Stimulated activated naive B cell treated with anti-CD40 and anti-IgM and Interleukin-4, amounts not matched to agents 10 μg/mL and 1 μg/mL and 100 μg/mL, for 72 hours (primary cell): ENCODE results near the gene PCDH9.

Source experiments
- ATAC-seq, 2 donors: fragments of 150-1000 bp; cut with Tn5 transposase; replicated peaks; 2 replicates each; pipeline ENCODE4 v1.10.0; 2021; ENCODE audit warnings: moderate library complexity in 1 of 2
- DNase-seq: peaks from one replicate; pipeline ENCODE4 v3.0.0; 2021
- H3K27ac Mint-ChIP-seq: one replicate; pipeline ENCODE4 v1.8.0; 2022; ENCODE audit warnings: mild to moderate bottlenecking, mixed read lengths
- H3K27me3 Mint-ChIP-seq, 2 donors: one replicate each; pipeline ENCODE4 v1.8.0; 2022; ENCODE audit warnings: mixed read lengths in 2 of 2
- H3K36me3 Mint-ChIP-seq, 2 donors: one replicate each; pipeline ENCODE4 v1.8.0; 2022; ENCODE audit warnings: mixed read lengths in 2 of 2, mild to moderate bottlenecking in 1 of 2
- H3K4me1 Mint-ChIP-seq, 2 donors: one replicate each; pipeline ENCODE4 v1.8.0; 2022; ENCODE audit warnings: mixed read lengths in 2 of 2, mild to moderate bottlenecking in 1 of 2
- H3K4me3 Mint-ChIP-seq, 2 donors: one replicate each; pipeline ENCODE4 v1.8.0; 2022; ENCODE audit warnings: mild to moderate bottlenecking in 2 of 2, mixed read lengths in 2 of 2, moderate library complexity in 1 of 2
- H3K9me3 Mint-ChIP-seq, 2 donors: one replicate each; pipeline ENCODE4 v1.8.0; 2022; ENCODE audit warnings: mixed read lengths in 2 of 2, mild to moderate bottlenecking in 1 of 2

Gene PCDH9

GRCh38 chr13:66362485-66362884 lies 867.7 kb downstream of the PCDH9 start:
- Mint-ChIP-seq H3K4me3 (no peak overlapping the region), H3K36me3 (no peaks in the 10 kb centered on the region), H3K27me3 (no peaks in the 10 kb centered on the region), H3K9me3 (no peaks in the 10 kb centered on the region), H3K4me1 (peaks cover 0 to 1% of the 10 kb centered on the region in 2 donors), H3K27ac (no peak overlapping the region)
- DNase-seq = no peak
- no peak for ATAC-seq

DNA sequence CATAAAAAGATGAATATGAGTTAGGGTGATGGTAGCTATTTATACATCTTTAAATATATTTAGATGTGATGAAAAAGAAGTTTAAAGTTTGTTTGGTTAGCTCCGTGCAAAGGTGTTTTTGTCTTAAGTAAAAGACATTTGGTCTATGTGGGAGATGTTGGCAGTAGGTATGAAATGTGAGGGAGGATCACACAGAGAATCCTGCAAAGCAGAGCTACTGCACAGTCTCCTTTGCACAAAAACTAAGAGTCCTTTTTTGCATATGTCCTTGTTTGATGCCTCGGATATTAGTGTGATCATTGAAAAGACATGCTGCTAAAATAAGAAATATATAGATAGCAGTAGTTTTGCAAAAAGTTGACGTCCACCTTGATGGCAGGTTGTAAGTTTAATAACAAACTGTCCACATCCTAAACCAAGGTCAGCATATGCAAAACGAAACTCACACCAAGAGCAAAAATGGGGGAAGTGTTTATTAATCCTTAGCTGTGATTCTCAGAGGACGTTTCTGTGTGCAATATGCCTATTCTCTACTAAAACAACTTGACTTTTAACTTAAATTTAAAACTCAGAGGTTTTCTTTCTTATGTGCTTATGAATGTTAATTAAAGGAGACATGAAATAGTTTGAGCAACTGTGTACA lies 870.1 kb downstream of the PCDH9 start:
- H3K9me3 Mint-ChIP-seq = no peaks in the 10 kb centered on the region
- no peaks in the 10 kb centered on the region for H3K36me3 Mint-ChIP-seq
- H3K27me3 Mint-ChIP-seq = no peaks in the 10 kb centered on the region
- no peak overlapping the region for H3K4me3 Mint-ChIP-seq
- DNase-seq (no peak), ATAC-seq (no peak)
- peaks cover 0 to 1% of the 10 kb centered on the region in 2 donors for H3K4me1 Mint-ChIP-seq
- no peak overlapping the region for H3K27ac Mint-ChIP-seq

DNA sequence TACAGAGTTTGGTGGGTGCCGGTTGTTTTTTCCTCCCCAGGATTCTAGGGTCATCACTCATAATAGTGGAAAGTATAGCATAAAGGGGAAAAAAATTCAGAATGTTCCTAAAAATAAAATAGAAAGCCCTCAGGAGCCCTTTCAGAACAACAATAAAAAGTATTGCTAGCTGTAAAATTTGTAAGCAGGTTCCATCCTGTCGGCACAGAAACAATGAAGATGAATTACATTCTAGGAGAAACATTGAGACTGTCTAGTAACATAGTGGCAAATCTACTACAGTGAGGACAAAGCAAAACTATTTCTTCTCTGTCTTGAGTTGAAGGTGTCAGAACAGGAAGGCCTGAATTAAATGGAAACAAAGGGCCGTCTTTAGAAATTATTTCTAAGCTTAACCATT lies 870.7 kb downstream of the PCDH9 start:
- no peaks in the 10 kb centered on the region for H3K27me3 Mint-ChIP-seq
- no peak overlapping the region for H3K27ac Mint-ChIP-seq
- no peaks in the 10 kb centered on the region for H3K9me3 Mint-ChIP-seq
- peaks cover 0 to 1% of the 10 kb centered on the region in 2 donors for H3K4me1 Mint-ChIP-seq
- no peaks in the 10 kb centered on the region for H3K36me3 Mint-ChIP-seq
- ATAC-seq (no peak), DNase-seq (no peak)
- no peak overlapping the region for H3K4me3 Mint-ChIP-seq

GRCh38 chr13:66358564-66358963 lies 871.6 kb downstream of the PCDH9 start:
- Mint-ChIP-seq H3K27ac (no peak overlapping the region), H3K27me3 (no peaks in the 10 kb centered on the region), H3K9me3 (no peaks in the 10 kb centered on the region), H3K36me3 (no peaks in the 10 kb centered on the region), H3K4me3 (no peak overlapping the region), H3K4me1 (peaks cover 0 to 1% of the 10 kb centered on the region in 2 donors)
- ATAC-seq (no peak), DNase-seq (no peak)

- Mint-ChIP-seq H3K4me3 (no peak overlapping the region), H3K27ac (no peak overlapping the region), H3K27me3 (no peaks in the 10 kb centered on the region), H3K4me1 (peaks cover 0 to under 1% of the 10 kb centered on the region in 2 donors), H3K9me3 (no peaks in the 10 kb centered on the region), H3K36me3 (no peaks in the 10 kb centered on the region)
- DNase-seq (no peak), ATAC-seq (no peak)
Measured at GRCh38 chr13:66357463-66357862, 872.7 kb downstream of the PCDH9 start.

DNA sequence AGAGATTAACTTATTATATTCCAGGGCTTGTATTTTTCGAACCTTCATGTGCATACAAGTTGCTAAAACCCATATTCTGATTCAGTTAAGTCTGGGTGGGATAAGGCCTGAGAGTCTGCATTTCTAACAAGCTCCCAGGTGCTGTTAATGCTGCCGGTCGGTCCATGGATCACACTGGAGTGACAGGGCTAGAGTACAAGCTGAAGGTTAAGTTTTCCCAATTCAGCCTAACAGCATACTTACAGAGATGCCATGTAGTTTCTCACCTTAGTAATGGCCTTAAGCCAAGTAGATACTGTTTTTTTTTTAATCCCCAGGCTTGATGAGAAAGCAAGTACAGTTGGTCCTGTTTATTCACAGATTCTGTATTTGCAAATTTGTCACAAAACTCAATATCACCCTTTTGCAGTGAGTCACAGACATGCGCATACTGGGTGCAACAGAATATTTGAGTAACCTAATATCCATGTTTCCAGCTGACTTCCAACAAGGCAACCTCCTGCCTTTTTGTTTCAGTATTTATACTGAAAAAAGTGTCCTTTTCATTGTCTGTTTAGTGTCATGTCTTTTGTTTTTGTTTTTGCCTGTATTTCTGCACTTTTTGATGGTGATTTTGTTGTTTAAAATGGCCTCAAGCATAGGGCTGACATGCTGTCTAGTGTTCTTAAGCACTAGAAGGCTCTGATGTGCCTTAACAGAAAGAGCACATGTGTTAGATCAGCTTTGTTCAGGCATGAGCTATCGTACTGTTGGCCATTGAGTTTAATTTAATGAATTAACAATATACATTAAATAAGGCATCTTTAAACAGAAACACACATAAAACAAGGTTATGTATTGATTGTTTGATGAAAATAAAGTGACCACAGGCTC lies 875.0 kb downstream of the PCDH9 start:
- H3K27ac Mint-ChIP-seq = no peak overlapping the region
- H3K4me1 Mint-ChIP-seq = no peaks in the 10 kb centered on the region
- H3K9me3 Mint-ChIP-seq = no peaks in the 10 kb centered on the region
- H3K27me3 Mint-ChIP-seq = no peaks in the 10 kb centered on the region
- no peak overlapping the region for H3K4me3 Mint-ChIP-seq
- no peaks in the 10 kb centered on the region for H3K36me3 Mint-ChIP-seq
- no peak for ATAC-seq
- DNase-seq = no peak

DNA sequence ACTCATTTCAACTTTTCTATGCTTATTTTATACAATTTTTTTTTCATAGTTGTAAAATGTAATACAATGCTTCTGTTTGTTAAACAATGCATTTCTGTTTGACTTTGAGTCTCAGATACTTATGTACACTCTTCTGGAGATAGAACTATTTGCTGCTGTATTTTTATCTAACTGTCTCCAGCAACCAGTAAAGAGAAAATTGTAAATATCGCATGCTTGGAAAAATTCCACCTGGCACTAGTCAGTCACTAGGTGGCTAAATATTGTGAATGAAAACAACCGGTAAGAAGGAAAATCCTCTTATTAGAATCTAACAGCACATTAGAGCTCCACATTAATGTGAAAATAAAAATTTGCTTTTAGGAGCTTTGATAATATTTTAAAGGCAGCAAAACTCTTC lies 876.5 kb downstream of the PCDH9 start:
- no peaks in the 10 kb centered on the region for H3K4me1 Mint-ChIP-seq

GRCh38 chr13:66349966-66350365 lies 880.2 kb downstream of the PCDH9 start:
- no peaks in the 10 kb centered on the region for H3K4me1 Mint-ChIP-seq
- no peaks in the 10 kb centered on the region for H3K9me3 Mint-ChIP-seq
- ATAC-seq (no peak), DNase-seq (no peak)
- H3K27me3 Mint-ChIP-seq = no peaks in the 10 kb centered on the region
- H3K36me3 Mint-ChIP-seq = no peaks in the 10 kb centered on the region
- no peak overlapping the region for H3K4me3 Mint-ChIP-seq
- H3K27ac Mint-ChIP-seq = no peak overlapping the region

More for the DNA sequence above, 876.5 kb downstream of the PCDH9 start:
- DNase-seq (no peak), ATAC-seq (no peak)
- Mint-ChIP-seq H3K36me3 (no peaks in the 10 kb centered on the region), H3K27me3 (no peaks in the 10 kb centered on the region), H3K9me3 (no peaks in the 10 kb centered on the region), H3K27ac (no peak overlapping the region), H3K4me3 (no peak overlapping the region)

GRCh38 chr13:66348745-66349690 lies 881.1 kb downstream of the PCDH9 start:
- H3K4me3 Mint-ChIP-seq = no peak overlapping the region
- H3K27me3 Mint-ChIP-seq = no peaks in the 10 kb centered on the region
- no peak for ATAC-seq
- no peak for DNase-seq
- H3K27ac Mint-ChIP-seq = no peak overlapping the region
- no peaks in the 10 kb centered on the region for H3K9me3 Mint-ChIP-seq
- no peaks in the 10 kb centered on the region for H3K4me1 Mint-ChIP-seq
- H3K36me3 Mint-ChIP-seq = no peaks in the 10 kb centered on the region

- no peak overlapping the region for H3K27ac Mint-ChIP-seq
- no peaks in the 10 kb centered on the region for H3K9me3 Mint-ChIP-seq
- no peak for DNase-seq
- H3K4me1 Mint-ChIP-seq = no peaks in the 10 kb centered on the region
- no peak overlapping the region for H3K4me3 Mint-ChIP-seq
- no peak for ATAC-seq
- H3K36me3 Mint-ChIP-seq = no peaks in the 10 kb centered on the region
- no peaks in the 10 kb centered on the region for H3K27me3 Mint-ChIP-seq
Measured at GRCh38 chr13:66347486-66348117, 882.5 kb downstream of the PCDH9 start.

DNA sequence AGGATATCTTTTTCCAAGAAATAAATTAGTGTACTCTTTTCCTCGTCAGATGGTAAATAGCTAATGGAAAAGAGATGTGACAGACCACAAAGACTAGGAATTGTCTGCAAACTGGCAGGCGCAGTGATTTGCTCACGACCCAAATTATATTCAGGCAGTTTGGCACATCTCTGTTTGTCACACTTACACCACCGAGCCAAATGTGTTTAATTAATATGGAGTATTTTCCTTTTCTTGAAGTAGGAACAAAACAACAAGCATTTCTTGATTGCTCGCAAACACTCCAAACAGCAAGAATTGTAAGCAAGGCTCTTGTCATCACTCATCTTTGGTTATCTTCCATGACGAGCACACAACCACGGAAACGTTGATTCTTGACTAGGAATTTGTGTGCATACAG lies 884.2 kb downstream of the PCDH9 start:
- ATAC-seq (no peak), DNase-seq (no peak)
- H3K36me3 Mint-ChIP-seq = no peaks in the 10 kb centered on the region
- no peak overlapping the region for H3K27ac Mint-ChIP-seq
- no peaks in the 10 kb centered on the region for H3K27me3 Mint-ChIP-seq
- H3K4me3 Mint-ChIP-seq = no peak overlapping the region
- no peaks in the 10 kb centered on the region for H3K4me1 Mint-ChIP-seq
- H3K9me3 Mint-ChIP-seq = no peaks in the 10 kb centered on the region

- H3K27me3 Mint-ChIP-seq = no peaks in the 10 kb centered on the region
- H3K9me3 Mint-ChIP-seq = no peaks in the 10 kb centered on the region
- H3K36me3 Mint-ChIP-seq = no peaks in the 10 kb centered on the region
- no peaks in the 10 kb centered on the region for H3K4me1 Mint-ChIP-seq
- no peak for ATAC-seq
- H3K27ac Mint-ChIP-seq = no peak overlapping the region
- no peak for DNase-seq
- no peak overlapping the region for H3K4me3 Mint-ChIP-seq
Measured at GRCh38 chr13:66345518-66345810, 884.7 kb downstream of the PCDH9 start.

DNA sequence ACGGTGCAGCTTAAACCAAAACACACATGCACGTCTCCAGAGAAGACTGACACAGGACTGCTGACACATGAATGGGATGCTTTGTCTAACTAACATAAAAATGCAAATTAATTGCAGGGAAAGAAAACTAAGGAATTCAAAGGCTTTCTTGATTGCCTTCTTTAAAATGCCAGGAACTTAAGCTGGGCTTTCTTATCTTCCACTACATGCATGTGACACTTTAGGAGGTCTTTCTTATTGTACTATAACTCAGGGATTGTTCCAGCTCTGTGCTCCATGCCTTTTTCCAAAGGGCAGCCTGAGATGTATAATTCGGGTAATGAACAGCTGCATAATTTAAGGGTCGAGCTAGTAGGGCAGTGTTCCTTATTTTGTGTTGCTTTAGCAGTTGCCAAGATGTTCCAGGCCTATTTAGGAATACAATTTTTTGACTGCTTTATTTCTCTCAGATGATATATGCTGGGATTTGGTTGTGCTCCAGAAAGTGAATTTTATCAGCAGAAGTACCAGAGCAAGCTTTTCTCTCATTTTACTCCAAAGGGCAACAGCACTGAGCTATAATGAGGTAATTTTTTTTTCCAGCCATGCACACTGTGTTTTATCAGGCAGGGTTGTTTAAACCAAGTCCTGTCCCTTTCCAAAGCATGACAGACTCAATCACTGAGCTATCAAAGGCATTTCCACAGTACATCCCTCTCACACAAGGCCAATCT lies 885.2 kb downstream of the PCDH9 start:
- Mint-ChIP-seq H3K4me1 (no peaks in the 10 kb centered on the region), H3K4me3 (no peak overlapping the region), H3K36me3 (no peaks in the 10 kb centered on the region), H3K27ac (no peak overlapping the region), H3K9me3 (no peaks in the 10 kb centered on the region), H3K27me3 (no peaks in the 10 kb centered on the region)
- no peak for DNase-seq
- no peak for ATAC-seq
